H1 (cell line): ENCODE measurements around the gene NID1. TPM values are rescaled to one million over a fixed set of nuclear protein-coding genes. Genes with fewer than 3 reads are reported as not detected.
"Not testable (repeated sequence)": the region's sequence is repeated elsewhere in the genome, so short reads cannot be mapped to it uniquely, and the experiment has no call there.

Experiments used
- CTCF ChIA-PET: fragments of 300-600 bp; sonication (Branson Sonifier 250); formaldehyde crosslinking; loops from one replicate; lab custom pipeline; 2021; ENCODE audit not compliant: partially characterized antibody; lab: Charles Lee
- POLR2A ChIA-PET: fragments of 300-600 bp; sonication (Branson Sonifier 250); formaldehyde crosslinking; loops from one replicate; lab custom pipeline; 2021; ENCODE audit warnings: inconsistent platforms; ENCODE audit not compliant: partially characterized antibody; lab: Charles Lee
- DNase-seq, 2 experiments: peaks; one replicate each; pipeline versions ENCODE4 v3.0.0 to v3.0.0-alpha.2; 2010 to 2022; ENCODE audit warnings: low spot score in 2 of 2, low read depth in 1 of 2, mixed read lengths in 1 of 2
- FAIRE-seq: peaks from 2 replicates; lab custom pipeline; 2011; peaks lifted over from hg19 to GRCh38; lab: Jason Lieb, UNC
- H2AFZ ChIP-seq: 2 replicates; pipeline ENCODE4 v1.8.1; 2012; ENCODE audit warnings: low read length, inconsistent platforms
- H2AK5ac ChIP-seq: 2 replicates; pipeline ENCODE4 v1.6.1; 2013; ENCODE audit warnings: low read depth, low read length
- H2BK120ac ChIP-seq: replicated peaks from 2 replicates; pipeline ENCODE3; 2013; ENCODE audit warnings: low read depth, low read length, inconsistent platforms
- H2BK12ac ChIP-seq: 2 replicates; pipeline ENCODE4 v1.6.1; 2013; ENCODE audit warnings: low read depth, low read length
- H2BK15ac ChIP-seq: 2 replicates; pipeline ENCODE4 v1.6.1; 2013; ENCODE audit warnings: low read length
- H2BK20ac ChIP-seq: 2 replicates; pipeline ENCODE4 v1.6.1; 2013; ENCODE audit warnings: low read length
- H2BK5ac ChIP-seq: 2 replicates; pipeline ENCODE4 v1.6.1; 2013; ENCODE audit warnings: low read depth, low read length
- H3K14ac ChIP-seq: 2 replicates; pipeline ENCODE4 v1.6.1; 2013; ENCODE audit warnings: inconsistent platforms; ENCODE audit not compliant: insufficient read length
- H3K18ac ChIP-seq: 2 replicates; pipeline ENCODE4 v1.6.1; 2013; ENCODE audit warnings: low read length; ENCODE audit errors: extremely low read depth
- H3K23ac ChIP-seq: 2 replicates; pipeline ENCODE4 v1.6.1; 2013; ENCODE audit warnings: inconsistent platforms; ENCODE audit not compliant: insufficient read length
- H3K23me2 ChIP-seq: 2 replicates; pipeline ENCODE4 v1.6.1; 2013; ENCODE audit warnings: low read depth, low read length
- H3K27ac ChIP-seq: 2 replicates; pipeline ENCODE4 v1.6.1; 2011; ENCODE audit warnings: low read depth, low read length, inconsistent platforms
- H3K27me3 ChIP-seq, 4 experiments: replicated peaks in 1 of 4; 1 replicate in 1 of 4; 2 replicates in 3 of 4; pipeline versions ENCODE4 v1.6.1 to v1.8.1; 2011 to 2013; ENCODE audit warnings: low read length in 3 of 4, mild to moderate bottlenecking in 3 of 4, inconsistent platforms in 2 of 4, mixed read lengths in 2 of 4, moderate library complexity in 1 of 4; ENCODE audit not compliant: control insufficient read depth in 3 of 4, insufficient read depth in 3 of 4; ENCODE audit errors: extremely low read depth in 1 of 4
- H3K36me3 ChIP-seq, 4 experiments: 2 replicates each; pipeline versions ENCODE4 v1.6.1 to v1.8.1; 2011 to 2013; ENCODE audit warnings: mild to moderate bottlenecking in 4 of 4, low read length in 3 of 4, moderate library complexity in 2 of 4, control low read depth in 1 of 4, inconsistent platforms in 1 of 4; ENCODE audit not compliant: insufficient read depth in 4 of 4, control insufficient read depth in 2 of 4
- H3K4ac ChIP-seq: replicated peaks from 2 replicates; pipeline ENCODE3; 2013; ENCODE audit warnings: low read length, low read depth, mixed read lengths, inconsistent platforms; ENCODE audit not compliant: insufficient read length
- H3K4me1 ChIP-seq, 4 experiments: replicated peaks in 1 of 4; 1 replicate in 1 of 4; 2 replicates in 3 of 4; pipeline versions ENCODE4 v1.6.1 to v1.8.1; 2011 to 2013; ENCODE audit warnings: low read length in 3 of 4, inconsistent platforms in 2 of 4, mixed read lengths in 1 of 4; ENCODE audit not compliant: insufficient read depth in 4 of 4, control insufficient read depth in 3 of 4
- H3K4me2 ChIP-seq, 2 experiments: 2 replicates each; pipeline versions ENCODE4 v1.6.1 to v1.8.1; 2011 to 2013; ENCODE audit warnings: low read depth in 2 of 2, low read length in 2 of 2, control low read depth in 1 of 2, inconsistent platforms in 1 of 2, mild to moderate bottlenecking in 1 of 2; ENCODE audit not compliant: insufficient read depth in 1 of 2
- H3K4me3 ChIP-seq, 4 experiments: fragments of 200-600, 300-600 bp in 1 of 4; sonication (generic), shearing (Covaris generic), sonication (Bioruptor Twin) in 1 of 4; 2 replicates each; pipeline versions ENCODE4 v1.5.1 to v1.8.1; 2011 to 2016; ENCODE audit warnings: low read length in 4 of 4, low read depth in 3 of 4, control low read depth in 2 of 4, inconsistent platforms in 2 of 4, mild to moderate bottlenecking in 2 of 4, mixed read lengths in 1 of 4, moderate library complexity in 1 of 4; ENCODE audit not compliant: insufficient read depth in 2 of 4; ENCODE audit errors: extremely low read depth in 1 of 4
- H3K56ac ChIP-seq: replicated peaks from 2 replicates; pipeline ENCODE3; 2013; ENCODE audit warnings: low read depth, mild to moderate bottlenecking, mixed read lengths, low read length, inconsistent platforms; ENCODE audit not compliant: insufficient read length
- H3K79me1 ChIP-seq: 2 replicates; pipeline ENCODE4 v1.6.1; 2013; ENCODE audit warnings: low read depth, low read length, control low read depth
- H3K79me2 ChIP-seq, 2 experiments: 2 replicates each; pipeline versions ENCODE4 v1.6.1 to v1.8.1; 2012 to 2013; ENCODE audit warnings: low read length in 2 of 2, mild to moderate bottlenecking in 2 of 2, inconsistent platforms in 1 of 2; ENCODE audit not compliant: insufficient read depth in 2 of 2, control insufficient read depth in 1 of 2
- H3K9ac ChIP-seq, 4 experiments: replicated peaks in 1 of 4; 1 replicate in 1 of 4; 2 replicates in 3 of 4; pipeline versions ENCODE4 v1.6.1 to v1.8.1; 2011 to 2013; ENCODE audit warnings: low read depth in 3 of 4, low read length in 3 of 4, control low read depth in 2 of 4, mild to moderate bottlenecking in 2 of 4, moderate library complexity in 2 of 4, inconsistent platforms in 1 of 4; ENCODE audit errors: extremely low read depth in 1 of 4
- H3K9me3 ChIP-seq, 2 experiments: 2 replicates each; pipeline versions ENCODE4 v1.6.1 to v1.8.1; 2012 to 2013; ENCODE audit warnings: mild to moderate bottlenecking in 2 of 2, moderate library complexity in 2 of 2, control low read depth in 1 of 2, inconsistent platforms in 1 of 2, low read depth in 1 of 2, low read length in 1 of 2, mixed read lengths in 1 of 2; ENCODE audit not compliant: insufficient read depth in 2 of 2
- H4K20me1 ChIP-seq, 2 experiments: replicated peaks in 1 of 2; 2 replicates each; pipeline versions ENCODE3 to v1.8.1; 2011 to 2013; ENCODE audit warnings: inconsistent platforms in 2 of 2, low read length in 2 of 2, mild to moderate bottlenecking in 1 of 2; ENCODE audit not compliant: insufficient read depth in 2 of 2, control insufficient read depth in 1 of 2
- H4K5ac ChIP-seq: 2 replicates; pipeline ENCODE4 v1.6.1; 2013; ENCODE audit warnings: low read length, low read depth, mixed read lengths, inconsistent platforms; ENCODE audit not compliant: insufficient read length
- H4K8ac ChIP-seq: 2 replicates; pipeline ENCODE4 v1.8.0; 2013; ENCODE audit warnings: mild to moderate bottlenecking, moderate library complexity, low read length, inconsistent platforms; ENCODE audit not compliant: insufficient read depth; ENCODE audit errors: extremely low read depth
- H4K91ac ChIP-seq: replicated peaks from 2 replicates; pipeline ENCODE3; 2013; ENCODE audit warnings: low read length, mixed read lengths, inconsistent platforms; ENCODE audit not compliant: insufficient read length
- JUN ChIP-seq: IDR thresholded peaks from 2 replicates; pipeline ENCODE4 v1.6.1; 2011; ENCODE audit warnings: low read depth, mild to moderate bottlenecking, improper control_type of control experiment, low read length
- TCF12 ChIP-seq: IDR thresholded peaks from 2 replicates; pipeline ENCODE4 v1.6.1; 2011; ENCODE audit warnings: low read depth, mild to moderate bottlenecking, low read length
- WGBS, 2 experiments: shearing (Covaris generic) in 1 of 2; methylation state at CpG; one replicate each; pipeline versions ENCODE4 v1.1.6 to v1.1.7; 2013 to 2015; ENCODE audit warnings: low lambda C conversion rate in 2 of 2, mixed read lengths in 2 of 2, inconsistent platforms in 1 of 2, low coverage in 1 of 2, missing lambda C conversion rate in 1 of 2; ENCODE audit not compliant: insufficient replicate concordance in 2 of 2, insufficient coverage in 1 of 2, insufficient read length in 1 of 2; ENCODE audit errors: extremely low coverage in 1 of 2, missing lambda C conversion rate in 1 of 2; 5-methylcytosine and 5-hydroxymethylcytosine counted together
- polyA plus RNA-seq, 7 experiments: library from polyadenylated mRNA; depleted of rRNA in 3 of 7; stranded (reverse) in 5 of 7; unstranded in 2 of 7; fragments of >200 nt in 5 of 7; fragments of 200-250 nt in 2 of 7; gene quantifications; 1 replicate in 5 of 7; 2 replicates in 1 of 7; 4 replicates in 1 of 7; pipeline versions ENCODE4 v1.2.1 to v1.2.3, GENCODE V29; 2011 to 2013; ENCODE audit warnings: missing spikeins in 2 of 7, mixed read lengths in 2 of 7
- total RNA-seq: library from RNA; stranded (reverse); fragmentation: NEBNext Ultra II Directional; extraction: Animal tissue kit (Norgen Biotek cat#: 25700); gene quantifications from 2 replicates; pipeline ENCODE4 v1.2.1, GENCODE V29; 2021

NID1 gene
- total and polyA plus RNA-seq, 2 of the 8 experiments (the other 6 are each of a cell fraction or from before 2014, with no cell fraction given) = 20.9 to 25.4 TPM

DNA sequence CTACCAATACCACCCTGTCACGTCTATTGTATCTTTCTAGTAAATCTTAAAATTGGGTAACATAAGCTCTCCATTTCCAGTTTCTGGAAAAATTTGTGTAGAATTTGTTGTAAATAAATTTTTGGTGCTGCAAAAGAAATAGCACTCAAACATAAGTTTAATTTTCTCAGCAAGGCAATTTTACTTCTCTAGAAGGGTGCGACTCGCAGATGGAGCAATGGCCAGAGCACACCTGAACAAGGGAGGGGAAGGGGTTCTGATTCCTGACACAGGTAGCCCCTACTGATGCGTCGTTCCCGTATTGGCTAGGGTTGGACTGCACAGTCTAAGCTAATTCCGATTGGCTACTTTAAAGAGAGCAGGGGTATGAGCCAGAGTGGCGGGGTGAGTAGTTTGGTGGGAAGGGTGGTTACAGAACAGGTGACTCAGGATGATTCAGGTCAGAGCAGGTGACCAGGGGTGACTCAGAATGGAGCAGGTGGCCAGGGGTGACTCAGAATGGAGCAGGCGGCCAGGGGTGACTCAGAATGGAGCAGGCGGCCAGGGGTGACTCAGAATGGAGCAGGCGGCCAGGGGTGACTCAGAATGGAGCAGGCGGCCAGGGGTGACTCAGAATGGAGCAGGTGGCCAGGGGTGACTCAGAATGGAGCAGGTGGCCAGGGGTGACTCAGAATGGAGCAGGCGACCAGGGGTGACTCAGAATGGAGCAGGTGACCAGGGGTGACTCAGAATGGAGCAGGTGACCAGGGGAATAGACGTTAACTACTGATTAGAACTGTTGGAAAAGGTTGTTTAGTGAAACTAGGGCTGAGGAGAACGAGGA, 32.0 kb upstream of the NID1 start:
- peak overlapping the region; percentile 41 for H2BK5ac ChIP-seq
- H3K23me2 ChIP-seq, H3K9ac ChIP-seq, H3K79me2 ChIP-seq, H3K27ac ChIP-seq, H4K20me1 ChIP-seq, H3K14ac ChIP-seq, H3K56ac ChIP-seq, H3K36me3 ChIP-seq, H3K79me1 ChIP-seq, H3K27me3 ChIP-seq, H2BK120ac ChIP-seq, H3K18ac ChIP-seq, H3K4ac ChIP-seq, H4K5ac ChIP-seq, H3K4me3 ChIP-seq, H2AK5ac ChIP-seq, H2AFZ ChIP-seq, H2BK12ac ChIP-seq, H4K91ac ChIP-seq, H3K23ac ChIP-seq, H3K9me3 ChIP-seq, H3K4me1 ChIP-seq, CTCF ChIA-PET, H3K4me2 ChIP-seq, FAIRE-seq: not testable (repeated sequence)
- 78% methylated on average over 15 of the region's 15 CpGs; no CpG with 5 or more reads in 1 of the 2 experiments for WGBS, 2 experiments
- peak overlapping the region; percentile 78; the same call in 1 of the 2 replicates for H4K8ac ChIP-seq
- peak overlapping the region; percentile 14; the same call in 1 of the 2 replicates for H2BK15ac ChIP-seq
- 0 out of 2 replicates have a peak, but pooled peaks have one; percentile 55 for TF ChIP-seq TCF12
- TF ChIP-seq JUN = 0 out of 2 replicates have a peak, but pooled peaks have one; percentile 33
- DNase-seq = peak in 1 of 2 experiments; percentile 70
- 0 out of 2 replicates have a peak overlapping the region, but pooled peaks have one; percentile 56 for H2BK20ac ChIP-seq
- POLR2A ChIA-PET = interaction anchor here (0.6 kb wide), 1 partner anchor 393 kb away, joined by 3 read pairs; no protein-coding TSS in a partner anchor
